Choroid plexus epithelial cell (primary cell): ENCODE results near the gene POLRMT.
"Not testable (repeated sequence)": the region's sequence is repeated elsewhere in the genome, so short reads cannot be mapped to it uniquely, and the experiment has no call there.

ENCODE experiments used
- DNase-seq: peaks from one replicate; pipeline ENCODE4 v3.0.0-alpha.2; 2010; ENCODE audit warnings: low read depth
- H3K4me3 ChIP-seq: 2 replicates; pipeline ENCODE4 v1.5.1; 2011; ENCODE audit warnings: low read depth, mild to moderate bottlenecking, control low read depth, low read length, moderate library complexity
- TF ChIP-seq, protein P1 (sequence below): conservative IDR thresholded peaks from 2 replicates; pipeline ENCODE4 v1.5.1; 2011; ENCODE audit warnings: low read depth, mild to moderate bottlenecking, control low read depth, inconsistent platforms, low read length, moderate library complexity

The POLRMT gene

DNA sequence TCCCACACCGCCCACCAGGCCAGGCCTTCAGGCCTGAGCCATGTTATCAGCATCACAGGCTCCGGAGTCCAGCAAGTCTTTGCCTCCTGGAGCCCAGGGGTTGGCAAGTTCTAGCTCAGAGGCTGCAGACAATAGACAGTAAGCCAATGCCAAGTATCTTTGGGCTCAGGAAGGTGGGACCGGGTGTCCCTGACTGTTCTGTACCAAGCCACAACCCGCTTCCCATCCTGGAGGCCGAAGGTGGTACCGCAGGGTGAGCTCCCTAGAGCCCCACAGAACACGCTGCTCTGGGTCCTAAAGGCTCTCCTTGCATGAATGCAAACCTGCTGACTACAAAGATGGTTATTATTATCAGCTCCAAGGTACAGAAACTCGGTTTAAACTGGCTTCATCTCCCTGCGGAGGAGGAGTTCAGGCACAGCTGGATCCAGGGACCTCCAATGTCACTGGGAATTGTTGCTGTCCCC is 37.3 kb upstream of the POLRMT start:
- TF ChIP-seq, protein P1, sequence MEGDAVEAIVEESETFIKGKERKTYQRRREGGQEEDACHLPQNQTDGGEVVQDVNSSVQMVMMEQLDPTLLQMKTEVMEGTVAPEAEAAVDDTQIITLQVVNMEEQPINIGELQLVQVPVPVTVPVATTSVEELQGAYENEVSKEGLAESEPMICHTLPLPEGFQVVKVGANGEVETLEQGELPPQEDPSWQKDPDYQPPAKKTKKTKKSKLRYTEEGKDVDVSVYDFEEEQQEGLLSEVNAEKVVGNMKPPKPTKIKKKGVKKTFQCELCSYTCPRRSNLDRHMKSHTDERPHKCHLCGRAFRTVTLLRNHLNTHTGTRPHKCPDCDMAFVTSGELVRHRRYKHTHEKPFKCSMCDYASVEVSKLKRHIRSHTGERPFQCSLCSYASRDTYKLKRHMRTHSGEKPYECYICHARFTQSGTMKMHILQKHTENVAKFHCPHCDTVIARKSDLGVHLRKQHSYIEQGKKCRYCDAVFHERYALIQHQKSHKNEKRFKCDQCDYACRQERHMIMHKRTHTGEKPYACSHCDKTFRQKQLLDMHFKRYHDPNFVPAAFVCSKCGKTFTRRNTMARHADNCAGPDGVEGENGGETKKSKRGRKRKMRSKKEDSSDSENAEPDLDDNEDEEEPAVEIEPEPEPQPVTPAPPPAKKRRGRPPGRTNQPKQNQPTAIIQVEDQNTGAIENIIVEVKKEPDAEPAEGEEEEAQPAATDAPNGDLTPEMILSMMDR, result peak; percentile 9
- no peak for DNase-seq
- H3K4me3 ChIP-seq, result no peak overlapping the region

- not testable (repeated sequence) for H3K4me3 ChIP-seq
- DNase-seq, result peak; percentile 60
Observed at GRCh38 chr19:668675-669434, 35.5 kb upstream of the POLRMT start.

DNA sequence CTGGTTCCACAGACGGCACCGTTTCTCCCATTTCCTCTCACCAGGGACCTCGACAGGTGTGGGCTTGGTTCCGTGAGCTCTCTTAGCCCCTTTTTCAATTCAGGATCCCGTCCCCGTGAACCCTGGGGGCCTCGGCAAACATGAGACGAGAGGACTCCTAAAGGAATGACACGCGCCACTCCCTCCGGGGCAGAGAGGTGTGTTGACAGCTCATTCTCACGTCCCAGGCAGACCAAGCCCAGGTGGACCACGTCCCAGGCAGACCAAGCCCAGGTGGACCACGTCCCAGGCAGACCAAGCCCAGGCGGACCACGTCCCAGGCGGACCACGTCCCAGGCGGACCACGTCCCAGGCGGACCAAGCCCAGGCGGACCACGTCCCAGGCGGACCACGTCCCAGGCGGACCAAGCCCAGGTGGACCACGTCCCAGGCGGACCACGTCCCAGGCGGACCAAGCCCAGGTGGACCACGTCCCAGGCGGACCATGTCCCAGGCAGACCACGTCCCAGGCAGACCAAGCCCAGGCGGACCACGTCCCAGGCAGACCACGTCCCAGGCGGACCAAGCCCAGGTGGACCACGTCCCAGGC is 33.7 kb upstream of the POLRMT start:
- not testable (repeated sequence) for H3K4me3 ChIP-seq, DNase-seq

DNA sequence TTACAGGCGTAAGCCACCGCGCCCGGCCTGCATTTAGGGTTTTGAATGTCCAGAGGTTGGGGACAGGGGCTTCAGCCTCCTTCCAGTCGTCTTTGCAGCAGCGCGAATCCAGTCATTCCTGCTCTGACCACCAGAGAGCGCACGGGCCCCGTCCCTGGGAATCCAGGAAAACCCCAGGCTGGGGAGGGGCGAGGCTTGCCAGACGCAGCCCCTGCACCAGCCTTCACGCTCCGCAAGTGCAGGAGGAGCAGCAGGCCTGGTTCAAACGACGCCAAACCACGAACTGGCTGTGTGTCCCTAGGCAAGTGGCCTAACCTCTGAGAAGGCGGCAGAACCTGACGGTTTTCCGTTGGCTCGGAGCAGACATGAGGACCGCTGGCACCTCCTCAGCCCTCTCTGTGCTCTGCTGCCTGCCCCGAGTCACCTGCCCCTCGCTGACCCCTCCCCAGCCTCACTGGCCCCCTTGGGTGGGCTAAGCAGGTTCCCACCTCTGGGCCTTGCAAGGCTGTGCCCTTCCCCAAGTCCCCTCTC is 31.6 kb upstream of the POLRMT start:
- peak overlapping the region; percentile 39 for H3K4me3 ChIP-seq
- DNase-seq, result peak; percentile 81
- TF ChIP-seq, protein P1, result peak; percentile 91

DNA sequence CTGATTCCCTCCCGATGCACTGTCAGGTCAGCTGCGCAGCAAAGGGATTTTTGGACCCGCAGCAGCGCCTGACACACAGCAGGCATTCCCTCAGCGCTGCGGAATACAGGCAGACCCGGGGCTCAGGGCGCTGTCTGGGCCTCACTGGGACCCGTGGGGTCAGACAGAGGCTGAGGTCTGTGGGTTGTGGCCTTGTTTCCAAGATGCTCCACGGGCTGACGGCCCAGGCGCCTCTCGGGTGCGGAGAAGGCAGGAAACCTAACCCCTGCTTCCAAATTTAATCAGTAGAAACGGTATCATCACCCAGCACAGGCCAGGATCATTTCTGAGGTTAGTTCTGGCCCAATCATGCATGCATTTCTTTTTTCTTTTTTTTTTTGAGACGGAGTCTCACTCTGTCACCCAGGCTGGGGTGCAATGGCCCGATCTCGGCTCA is 30.4 kb upstream of the POLRMT start:
- TF ChIP-seq, protein P1, result no peak
- DNase-seq, result no peak
- H3K4me3 ChIP-seq, result peak overlapping the region; percentile 64

- peak within 1 kb of the TSS; percentile 84 for H3K4me3 ChIP-seq
- peak; percentile 92 for DNase-seq
- TF ChIP-seq, protein P1, result no peak
Observed at GRCh38 chr19:662962-663681, 29.8 kb upstream of the POLRMT start, which contains the start of gene RNF126. Gene RNF126, minus strand, starts transcription at chr19:663214. Its CDS starts 93 bp downstream, at chr19:663121.

GRCh38 chr19:662207-662961 is 29.0 kb upstream of the POLRMT start:
- TF ChIP-seq, protein P1, result no peak
- peak overlapping the region; percentile 84 for H3K4me3 ChIP-seq
- peak; percentile 47 for DNase-seq
